ENCODE data around the gene CAMK2D.

DNA sequence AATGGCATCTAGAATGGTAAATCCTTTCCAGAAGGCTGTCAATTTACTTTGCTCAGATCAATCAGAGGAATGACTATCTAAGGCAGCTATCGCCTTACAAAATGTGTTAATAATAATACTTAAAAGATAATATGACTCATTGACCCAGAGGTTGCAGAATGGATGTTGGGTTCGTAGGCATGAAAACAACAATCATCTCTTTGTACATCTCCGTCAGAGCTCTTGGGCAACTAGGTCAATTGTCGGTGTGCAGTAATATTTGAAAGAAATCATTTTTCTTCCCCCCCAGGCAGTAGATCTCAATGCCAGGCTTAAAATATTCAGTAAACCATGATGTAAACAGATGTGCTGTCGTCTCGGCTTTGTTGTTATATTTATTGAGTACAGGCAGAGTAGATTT, 165.1 kb downstream of the CAMK2D start:
- TF ChIP-seq, protein P1, sequence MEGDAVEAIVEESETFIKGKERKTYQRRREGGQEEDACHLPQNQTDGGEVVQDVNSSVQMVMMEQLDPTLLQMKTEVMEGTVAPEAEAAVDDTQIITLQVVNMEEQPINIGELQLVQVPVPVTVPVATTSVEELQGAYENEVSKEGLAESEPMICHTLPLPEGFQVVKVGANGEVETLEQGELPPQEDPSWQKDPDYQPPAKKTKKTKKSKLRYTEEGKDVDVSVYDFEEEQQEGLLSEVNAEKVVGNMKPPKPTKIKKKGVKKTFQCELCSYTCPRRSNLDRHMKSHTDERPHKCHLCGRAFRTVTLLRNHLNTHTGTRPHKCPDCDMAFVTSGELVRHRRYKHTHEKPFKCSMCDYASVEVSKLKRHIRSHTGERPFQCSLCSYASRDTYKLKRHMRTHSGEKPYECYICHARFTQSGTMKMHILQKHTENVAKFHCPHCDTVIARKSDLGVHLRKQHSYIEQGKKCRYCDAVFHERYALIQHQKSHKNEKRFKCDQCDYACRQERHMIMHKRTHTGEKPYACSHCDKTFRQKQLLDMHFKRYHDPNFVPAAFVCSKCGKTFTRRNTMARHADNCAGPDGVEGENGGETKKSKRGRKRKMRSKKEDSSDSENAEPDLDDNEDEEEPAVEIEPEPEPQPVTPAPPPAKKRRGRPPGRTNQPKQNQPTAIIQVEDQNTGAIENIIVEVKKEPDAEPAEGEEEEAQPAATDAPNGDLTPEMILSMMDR (IDR thresholded peaks at IDR 0.05) = no peak
- TF ChIP-seq POLR2AphosphoS5 (IDR thresholded peaks at IDR 0.05) = no peak

All from stomach (tissue), 4 donors.